ENCODE data around the gene MED14. TPM values are rescaled to one million over a fixed set of nuclear protein-coding genes. Genes with fewer than 3 reads are reported as not detected.

MED14 gene
- total and polyA plus RNA-seq, 2 of the 13 experiments (the other 11 are each of a cell fraction or from before 2014, with no cell fraction given) = 10.2 to 16.3 TPM

GRCh38 chrX:40736170-40736505, 796 bp upstream of the MED14 start (continued):
- TF ChIP-seq SRSF9 (IDR thresholded peaks at IDR 0.05; ENCODE audit: borderline replicate concordance, insufficient read depth, low read depth, low read length, poor library complexity, severe bottlenecking) (no peak), NCOA5 (CRISPR knock-in tag; IDR thresholded peaks at IDR 0.05) (no peak), ZNF317 (CRISPR knock-in tag; IDR thresholded peaks at IDR 0.05) (0 out of 2 replicates have a peak, but pooled peaks have one; percentile 28)
- TF ChIP-seq, protein P1, sequence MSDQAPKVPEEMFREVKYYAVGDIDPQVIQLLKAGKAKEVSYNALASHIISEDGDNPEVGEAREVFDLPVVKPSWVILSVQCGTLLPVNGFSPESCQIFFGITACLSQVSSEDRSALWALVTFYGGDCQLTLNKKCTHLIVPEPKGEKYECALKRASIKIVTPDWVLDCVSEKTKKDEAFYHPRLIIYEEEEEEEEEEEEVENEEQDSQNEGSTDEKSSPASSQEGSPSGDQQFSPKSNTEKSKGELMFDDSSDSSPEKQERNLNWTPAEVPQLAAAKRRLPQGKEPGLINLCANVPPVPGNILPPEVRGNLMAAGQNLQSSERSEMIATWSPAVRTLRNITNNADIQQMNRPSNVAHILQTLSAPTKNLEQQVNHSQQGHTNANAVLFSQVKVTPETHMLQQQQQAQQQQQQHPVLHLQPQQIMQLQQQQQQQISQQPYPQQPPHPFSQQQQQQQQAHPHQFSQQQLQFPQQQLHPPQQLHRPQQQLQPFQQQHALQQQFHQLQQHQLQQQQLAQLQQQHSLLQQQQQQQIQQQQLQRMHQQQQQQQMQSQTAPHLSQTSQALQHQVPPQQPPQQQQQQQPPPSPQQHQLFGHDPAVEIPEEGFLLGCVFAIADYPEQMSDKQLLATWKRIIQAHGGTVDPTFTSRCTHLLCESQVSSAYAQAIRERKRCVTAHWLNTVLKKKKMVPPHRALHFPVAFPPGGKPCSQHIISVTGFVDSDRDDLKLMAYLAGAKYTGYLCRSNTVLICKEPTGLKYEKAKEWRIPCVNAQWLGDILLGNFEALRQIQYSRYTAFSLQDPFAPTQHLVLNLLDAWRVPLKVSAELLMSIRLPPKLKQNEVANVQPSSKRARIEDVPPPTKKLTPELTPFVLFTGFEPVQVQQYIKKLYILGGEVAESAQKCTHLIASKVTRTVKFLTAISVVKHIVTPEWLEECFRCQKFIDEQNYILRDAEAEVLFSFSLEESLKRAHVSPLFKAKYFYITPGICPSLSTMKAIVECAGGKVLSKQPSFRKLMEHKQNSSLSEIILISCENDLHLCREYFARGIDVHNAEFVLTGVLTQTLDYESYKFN (CRISPR knock-in tag; conservative IDR thresholded peaks at IDR 0.05) = no peak

DNA sequence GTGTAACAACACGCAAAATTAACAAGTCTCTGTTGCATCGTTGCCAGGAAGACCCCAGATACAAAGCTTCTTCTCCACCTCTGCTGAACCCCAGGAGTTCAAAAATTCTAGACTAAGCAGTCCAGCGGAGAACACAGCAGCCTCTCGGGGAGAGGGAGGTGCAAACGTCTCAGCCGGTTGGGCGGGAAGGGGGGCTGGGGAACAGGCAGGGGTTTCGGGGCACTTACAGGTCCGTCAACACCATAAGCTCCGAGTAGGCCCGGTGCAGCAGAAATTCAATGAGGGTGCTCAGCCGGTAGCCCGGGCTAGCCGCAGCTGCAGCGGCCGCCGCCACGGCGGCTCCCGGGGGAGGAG, 394 bp downstream of the MED14 start:
- no peak for FAIRE-seq
- Histone ChIP-seq H3K79me2 (ENCODE audit: insufficient read depth, low read length) (peaks cover 35% of the 10 kb centered on the region), H3K4me2 (ENCODE audit: low read depth, low read length) (peak overlapping the region; percentile 63), H2AFZ (ENCODE audit: low read length) (no peak overlapping the region), H3K27ac (ENCODE audit: extremely low read length, insufficient read depth, low read length) (peak overlapping the region; percentile 85), H3K9me3 (ENCODE audit: low read length) (no peaks in the 10 kb centered on the region), H3K4me1 (ENCODE audit: insufficient read depth, low read length) (peaks cover 46% of the 10 kb centered on the region), H3K4me3 (replicated peaks in 1 of 3; ENCODE audit: insufficient read depth in 1 of 3, low read depth in 2 of 3, low read length in 3 of 3) (peak overlapping the region; percentile 66 to 78 (median 72)), H3K9ac (ENCODE audit: insufficient read depth, low read depth, low read length) (peak overlapping the region; percentile 77), H3K36me3 (replicated peaks in 1 of 2; ENCODE audit: control insufficient read depth in 1 of 2, insufficient read depth in 2 of 2, low read length in 2 of 2) (no peaks in the 10 kb centered on the region; a peak in 1 of 5 replicates), H3K27me3 (ENCODE audit: control insufficient read depth in 1 of 2, insufficient read depth in 2 of 2, low read length in 2 of 2) (no peaks in the 10 kb centered on the region), H4K20me1 (ENCODE audit: insufficient read depth, low read length) (no peaks in the 10 kb centered on the region)
- 0 out of 4 replicates have a peak, but pooled peaks of 1 of the 2 experiments have one; percentile 8 for TF ChIP-seq HMGXB4 (CRISPR knock-in tag; IDR thresholded peaks at IDR 0.05; ENCODE audit: borderline replicate concordance in 1 of 2, low read depth in 1 of 2)
- no peak for TF ChIP-seq NR2F2 (IDR thresholded peaks at IDR 0.05; ENCODE audit: borderline replicate concordance, low read depth)
- TF ChIP-seq ZNF274 (CRISPR knock-in tag; IDR thresholded peaks at IDR 0.05) = no peak
- no peak for TF ChIP-seq KLF9 (CRISPR knock-in tag; IDR thresholded peaks at IDR 0.05; ENCODE audit: low read depth)
- no TSS peak for BruUV-seq (replicated peaks)
- WGBS (ENCODE audit: low lambda C conversion rate) = 0% methylated on average over 2 of the region's 20 CpGs
- ATAC-seq = no peak; the same call in 1 of the 3 replicates
- POLR2A ChIA-PET = interaction anchor here (1.2 kb wide), 1 partner anchor 350 kb away, joined by 3 read pairs; the partner anchor contains the start of gene USP9X
- no peak for DNase-seq (ENCODE audit: low spot score)
- in situ Hi-C loops (cut with HindIII; ENCODE audit: extremely low pct_ligation_motif_present, low pct_unique_long_range_greater_than_20kb) = no loop called here
- intact Hi-C loops (cut with micrococcal nuclease; ENCODE audit: unreplicated experiment) = no loop called here
- CTCF ChIA-PET (ENCODE audit: low intra/inter-chr PET ratio, low total read pairs) = no interaction called here

Data from HepG2 (cell line).